ENCODE results near the gene IP6K3.

The IP6K3 gene

DNA sequence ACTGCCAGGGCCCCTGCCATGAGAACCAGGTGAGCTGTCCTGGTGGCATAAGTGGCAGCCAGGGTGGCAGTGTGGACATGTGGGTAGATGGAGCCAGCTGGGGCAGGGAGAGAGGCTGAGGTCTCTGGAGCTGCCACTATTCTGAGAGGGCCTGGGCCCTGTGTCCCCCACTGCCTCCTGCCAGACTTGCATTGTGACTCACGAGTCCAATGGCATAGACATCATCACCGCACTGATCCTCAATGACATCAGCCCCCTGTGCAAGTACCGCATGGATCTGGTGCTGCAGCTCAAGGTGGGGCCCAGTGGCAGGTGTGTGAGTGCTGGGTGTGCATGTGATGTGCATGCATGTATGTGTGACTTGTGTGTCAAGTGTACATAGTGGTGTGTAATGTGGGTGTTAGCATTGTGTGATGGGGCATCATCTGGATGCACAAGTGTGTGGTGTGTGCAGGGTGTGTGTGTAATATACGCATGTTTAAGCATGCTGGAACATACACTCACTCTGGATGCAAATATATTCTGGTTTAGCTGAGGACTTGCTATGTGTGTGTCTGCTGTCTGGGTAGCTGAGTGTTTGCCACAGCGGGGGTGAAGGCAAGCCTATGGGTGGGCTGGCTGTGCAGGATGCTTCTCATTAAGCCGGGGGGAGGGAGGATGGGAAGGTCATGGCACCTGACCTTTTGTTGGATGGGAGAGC is 60.3 kb downstream of the IP6K3 start:
- Histone ChIP-seq H3K79me2 (ENCODE audit: low read length) (no peaks in the 10 kb centered on the region), H3K9me3 (replicated peaks; ENCODE audit: insufficient read depth, low read length) (no peaks in the 10 kb centered on the region), H3F3A (ENCODE audit: insufficient read depth, low read length) (no peaks in the 10 kb centered on the region), H3K4me1 (ENCODE audit: low read length) (no peaks in the 10 kb centered on the region), H3K27me3 (replicated peaks; ENCODE audit: insufficient read depth, low read length) (no peaks in the 10 kb centered on the region), H2AFZ (ENCODE audit: low read length) (no peak overlapping the region), H3K9ac (ENCODE audit: low read length) (no peak overlapping the region), H3K9me2 (replicated peaks; ENCODE audit: insufficient read depth, low read length) (no peaks in the 10 kb centered on the region), H4K20me1 (ENCODE audit: insufficient read depth, low read length) (no peaks in the 10 kb centered on the region), H3K4me2 (ENCODE audit: low read depth, low read length) (no peak overlapping the region), H3K4me3 (ENCODE audit: low read length) (no peak overlapping the region), H3K36me3 (replicated peaks; ENCODE audit: insufficient read depth, low read length) (no peaks in the 10 kb centered on the region), H3K27ac (ENCODE audit: low read length) (no peak overlapping the region)
- no peak for DNase-seq
- TF ChIP-seq EZH2phosphoT487 (IDR thresholded peaks at IDR 0.05; ENCODE audit: low read length) (no peak), EZH2 (optimal IDR thresholded peaks at IDR 0.05; ENCODE audit: low read depth, low read length) (no peak)
- TF ChIP-seq, protein P1, sequence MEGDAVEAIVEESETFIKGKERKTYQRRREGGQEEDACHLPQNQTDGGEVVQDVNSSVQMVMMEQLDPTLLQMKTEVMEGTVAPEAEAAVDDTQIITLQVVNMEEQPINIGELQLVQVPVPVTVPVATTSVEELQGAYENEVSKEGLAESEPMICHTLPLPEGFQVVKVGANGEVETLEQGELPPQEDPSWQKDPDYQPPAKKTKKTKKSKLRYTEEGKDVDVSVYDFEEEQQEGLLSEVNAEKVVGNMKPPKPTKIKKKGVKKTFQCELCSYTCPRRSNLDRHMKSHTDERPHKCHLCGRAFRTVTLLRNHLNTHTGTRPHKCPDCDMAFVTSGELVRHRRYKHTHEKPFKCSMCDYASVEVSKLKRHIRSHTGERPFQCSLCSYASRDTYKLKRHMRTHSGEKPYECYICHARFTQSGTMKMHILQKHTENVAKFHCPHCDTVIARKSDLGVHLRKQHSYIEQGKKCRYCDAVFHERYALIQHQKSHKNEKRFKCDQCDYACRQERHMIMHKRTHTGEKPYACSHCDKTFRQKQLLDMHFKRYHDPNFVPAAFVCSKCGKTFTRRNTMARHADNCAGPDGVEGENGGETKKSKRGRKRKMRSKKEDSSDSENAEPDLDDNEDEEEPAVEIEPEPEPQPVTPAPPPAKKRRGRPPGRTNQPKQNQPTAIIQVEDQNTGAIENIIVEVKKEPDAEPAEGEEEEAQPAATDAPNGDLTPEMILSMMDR (IDR thresholded peaks at IDR 0.05; ENCODE audit: low read length): no peak

DNA sequence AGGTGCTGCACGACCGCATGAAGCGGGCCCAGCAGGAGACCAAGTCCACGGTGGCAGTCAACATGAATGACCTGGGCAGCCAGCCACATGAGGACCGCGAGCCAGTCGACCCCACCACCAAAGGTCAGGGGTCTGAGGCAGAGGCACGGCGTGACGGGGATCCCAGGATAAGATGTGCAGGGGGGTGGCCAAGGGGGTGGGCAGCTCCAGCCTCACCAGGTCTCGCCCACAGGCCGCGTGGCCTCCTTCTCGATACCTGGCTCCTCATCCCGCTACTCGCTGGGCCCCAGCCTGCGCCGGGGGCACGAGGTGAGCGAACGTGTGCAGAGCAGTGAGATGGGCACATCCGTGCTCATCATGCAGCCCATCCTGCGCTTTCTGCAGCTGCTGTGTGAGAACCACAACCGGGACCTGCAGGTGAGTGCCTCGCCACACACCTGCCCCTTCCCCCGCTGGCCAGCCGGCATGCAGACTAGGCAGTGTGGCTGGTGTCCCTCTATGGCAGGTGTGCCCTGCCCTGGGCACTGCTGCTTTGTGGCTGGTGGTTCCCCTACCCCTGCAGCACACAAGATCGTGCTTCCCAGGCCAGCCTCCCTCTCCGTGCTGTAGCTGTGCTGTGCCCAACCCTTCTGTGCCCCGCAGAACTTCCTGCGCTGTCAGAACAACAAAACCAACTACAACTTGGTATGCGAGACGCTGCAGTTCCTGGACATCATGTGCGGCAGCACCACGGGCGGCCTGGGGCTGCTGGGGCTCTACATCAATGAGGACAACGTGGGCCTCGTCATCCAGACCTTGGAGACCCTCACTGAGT is 61.1 kb downstream of the IP6K3 start:
- no peaks in the 10 kb centered on the region for H3K27me3 ChIP-seq (replicated peaks; ENCODE audit: insufficient read depth, low read length)
- TF ChIP-seq EZH2 (optimal IDR thresholded peaks at IDR 0.05; ENCODE audit: low read depth, low read length): no peak
- TF ChIP-seq, protein P1 (IDR thresholded peaks at IDR 0.05; ENCODE audit: low read length): no peak
- TF ChIP-seq EZH2phosphoT487 (IDR thresholded peaks at IDR 0.05; ENCODE audit: low read length): no peak
- H3K9me3 ChIP-seq (replicated peaks; ENCODE audit: insufficient read depth, low read length): no peaks in the 10 kb centered on the region
- no peak overlapping the region for H3K9ac ChIP-seq (ENCODE audit: low read length)
- no peaks in the 10 kb centered on the region for H3K79me2 ChIP-seq (ENCODE audit: low read length)
- no peak overlapping the region for H3K4me3 ChIP-seq (ENCODE audit: low read length)
- H3K9me2 ChIP-seq (replicated peaks; ENCODE audit: insufficient read depth, low read length): no peaks in the 10 kb centered on the region
- no peaks in the 10 kb centered on the region for H3K4me1 ChIP-seq (ENCODE audit: low read length)
- H3K36me3 ChIP-seq (replicated peaks; ENCODE audit: insufficient read depth, low read length): no peaks in the 10 kb centered on the region
- no peaks in the 10 kb centered on the region for H4K20me1 ChIP-seq (ENCODE audit: insufficient read depth, low read length)
- H3K4me2 ChIP-seq (ENCODE audit: low read depth, low read length): no peak overlapping the region
- DNase-seq: no peak
- no peak overlapping the region for H2AFZ ChIP-seq (ENCODE audit: low read length)
- no peak overlapping the region for H3K27ac ChIP-seq (ENCODE audit: low read length)
- H3F3A ChIP-seq (ENCODE audit: insufficient read depth, low read length): no peaks in the 10 kb centered on the region

- TF ChIP-seq EZH2 (optimal IDR thresholded peaks at IDR 0.05; ENCODE audit: low read depth, low read length): no peak
- no peak for TF ChIP-seq EZH2phosphoT487 (IDR thresholded peaks at IDR 0.05; ENCODE audit: low read length)
- TF ChIP-seq, protein P1 (IDR thresholded peaks at IDR 0.05; ENCODE audit: low read length): no peak
- no peak for DNase-seq
- no peaks in the 10 kb centered on the region for H4K20me1 ChIP-seq (ENCODE audit: insufficient read depth, low read length)
- H3K27ac ChIP-seq (ENCODE audit: low read length): no peak overlapping the region
- no peaks in the 10 kb centered on the region for H3K4me1 ChIP-seq (ENCODE audit: low read length)
- H3K79me2 ChIP-seq (ENCODE audit: low read length): no peaks in the 10 kb centered on the region
- H3K4me2 ChIP-seq (ENCODE audit: low read depth, low read length): no peak overlapping the region
- no peak overlapping the region for H3K4me3 ChIP-seq (ENCODE audit: low read length)
- no peaks in the 10 kb centered on the region for H3F3A ChIP-seq (ENCODE audit: insufficient read depth, low read length)
- no peaks in the 10 kb centered on the region for H3K9me3 ChIP-seq (replicated peaks; ENCODE audit: insufficient read depth, low read length)
- no peak overlapping the region for H2AFZ ChIP-seq (ENCODE audit: low read length)
- no peak overlapping the region for H3K9ac ChIP-seq (ENCODE audit: low read length)
- no peaks in the 10 kb centered on the region for H3K9me2 ChIP-seq (replicated peaks; ENCODE audit: insufficient read depth, low read length)
- H3K27me3 ChIP-seq (replicated peaks; ENCODE audit: insufficient read depth, low read length): no peaks in the 10 kb centered on the region
- H3K36me3 ChIP-seq (replicated peaks; ENCODE audit: insufficient read depth, low read length): no peaks in the 10 kb centered on the region
Measured at GRCh38 chr6:33684983-33685382, 61.7 kb downstream of the IP6K3 start.
